HG02798 (cell line): Measurements from ENCODE around the gene NES.

Experiments
- ATAC-seq: cut with Tn5 transposase; IDR thresholded peaks from one replicate; pipeline ENCODE4 v1.9.1; 2021; ENCODE audit warnings: mild to moderate bottlenecking; ENCODE audit not compliant: unreplicated experiment, poor library complexity

The NES gene

DNA sequence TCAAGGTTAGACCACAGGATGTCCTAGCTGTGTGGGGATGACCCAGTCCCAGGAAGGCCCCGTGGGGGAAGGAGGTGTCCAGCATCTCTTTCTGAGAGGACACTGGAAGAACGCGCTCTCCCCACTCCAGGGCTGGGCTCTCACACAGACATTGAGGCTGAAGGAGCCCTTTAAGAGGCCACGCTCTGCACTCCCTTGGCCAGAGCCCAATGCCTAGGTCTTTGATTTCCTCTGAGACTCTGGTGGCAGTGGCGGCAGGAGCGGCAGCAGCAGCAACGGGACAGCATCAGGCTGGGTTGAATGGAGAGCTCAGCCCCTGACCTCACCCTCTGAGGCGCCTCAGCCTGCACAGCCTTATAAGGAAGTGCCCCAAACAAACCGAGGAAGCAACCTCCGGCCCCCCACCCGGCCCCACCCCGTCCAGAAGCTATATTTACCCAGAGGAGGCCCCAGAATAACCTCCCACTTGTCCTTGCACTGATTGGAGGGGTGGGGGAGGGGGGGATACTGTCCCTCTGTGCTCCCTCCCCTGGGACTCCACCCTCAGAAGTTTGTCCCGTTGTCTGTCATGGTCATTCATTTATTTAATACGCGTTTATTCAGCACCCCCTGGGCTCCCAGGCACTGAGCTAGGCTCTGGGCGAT lies 12.3 kb downstream of the NES start:
- no peak for ATAC-seq

DNA sequence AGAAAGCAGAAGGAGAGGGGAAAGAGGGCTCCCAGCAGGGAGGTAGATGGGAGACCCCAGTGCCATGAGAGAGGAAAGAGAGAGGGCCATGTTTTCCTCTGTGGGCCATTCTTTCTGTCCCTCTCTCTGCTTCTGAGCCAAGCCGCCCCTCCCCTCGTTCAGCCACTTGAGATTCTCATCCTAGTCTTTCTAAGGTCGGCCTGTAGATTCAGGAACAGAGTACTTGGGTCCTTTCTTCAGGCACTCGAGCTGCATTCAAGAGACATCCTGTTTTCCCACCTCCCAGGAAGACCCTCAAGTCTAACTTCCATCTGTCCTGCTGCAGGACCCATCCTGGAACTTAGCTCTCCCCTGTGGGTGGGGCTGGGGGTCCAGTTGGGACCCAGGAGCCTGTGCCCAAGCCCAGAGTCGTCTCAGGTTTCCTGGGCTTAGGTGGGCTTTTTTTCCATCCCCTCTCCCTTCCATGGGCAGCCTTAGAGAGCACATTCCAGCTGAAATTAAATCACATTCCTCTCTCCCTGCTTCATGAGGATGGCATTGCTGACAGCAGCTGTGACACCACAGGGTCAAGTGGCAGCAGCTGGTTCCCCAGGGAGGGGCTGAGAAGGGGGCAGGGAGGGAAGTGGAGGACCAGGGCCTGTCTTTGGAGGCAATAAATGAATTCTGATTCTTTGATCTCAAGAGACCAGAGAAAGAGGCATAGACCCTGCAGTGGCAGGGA lies 13.0 kb downstream of the NES start:
- ATAC-seq: no peak

DNA sequence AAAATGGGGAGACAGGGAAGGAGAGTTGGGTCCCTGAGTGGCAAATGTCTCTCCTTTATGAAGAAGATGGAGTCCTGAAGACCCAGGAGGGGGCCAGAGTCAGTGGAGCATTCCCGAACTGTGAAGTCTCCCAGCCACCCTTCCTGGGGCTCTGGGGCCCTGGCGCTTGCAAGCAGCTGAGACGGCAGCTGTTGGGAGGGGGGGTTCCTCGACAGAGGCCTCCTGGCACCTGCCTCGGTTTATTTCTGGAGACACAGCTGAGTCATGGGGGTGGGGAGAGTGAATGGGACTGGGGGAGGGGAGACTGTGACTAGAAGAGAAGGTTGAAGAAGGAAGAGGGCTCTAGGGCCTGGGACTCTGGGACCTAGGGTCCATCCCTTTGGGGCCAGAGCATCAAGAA lies 14.0 kb downstream of the NES start:
- no peak for ATAC-seq

DNA sequence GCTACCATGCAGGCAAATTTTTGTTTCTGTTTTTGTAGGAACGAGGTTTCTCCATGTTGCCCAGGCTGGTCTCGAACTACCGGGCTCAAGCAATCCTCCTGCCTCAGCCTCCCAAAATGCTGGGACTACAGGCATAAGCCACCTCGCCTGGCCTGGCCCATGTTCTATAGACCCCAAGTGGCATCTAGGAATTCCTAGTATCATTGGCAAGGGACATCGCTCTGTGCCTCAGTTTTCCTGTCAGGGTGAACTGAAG lies 14.5 kb downstream of the NES start:
- no peak for ATAC-seq

DNA sequence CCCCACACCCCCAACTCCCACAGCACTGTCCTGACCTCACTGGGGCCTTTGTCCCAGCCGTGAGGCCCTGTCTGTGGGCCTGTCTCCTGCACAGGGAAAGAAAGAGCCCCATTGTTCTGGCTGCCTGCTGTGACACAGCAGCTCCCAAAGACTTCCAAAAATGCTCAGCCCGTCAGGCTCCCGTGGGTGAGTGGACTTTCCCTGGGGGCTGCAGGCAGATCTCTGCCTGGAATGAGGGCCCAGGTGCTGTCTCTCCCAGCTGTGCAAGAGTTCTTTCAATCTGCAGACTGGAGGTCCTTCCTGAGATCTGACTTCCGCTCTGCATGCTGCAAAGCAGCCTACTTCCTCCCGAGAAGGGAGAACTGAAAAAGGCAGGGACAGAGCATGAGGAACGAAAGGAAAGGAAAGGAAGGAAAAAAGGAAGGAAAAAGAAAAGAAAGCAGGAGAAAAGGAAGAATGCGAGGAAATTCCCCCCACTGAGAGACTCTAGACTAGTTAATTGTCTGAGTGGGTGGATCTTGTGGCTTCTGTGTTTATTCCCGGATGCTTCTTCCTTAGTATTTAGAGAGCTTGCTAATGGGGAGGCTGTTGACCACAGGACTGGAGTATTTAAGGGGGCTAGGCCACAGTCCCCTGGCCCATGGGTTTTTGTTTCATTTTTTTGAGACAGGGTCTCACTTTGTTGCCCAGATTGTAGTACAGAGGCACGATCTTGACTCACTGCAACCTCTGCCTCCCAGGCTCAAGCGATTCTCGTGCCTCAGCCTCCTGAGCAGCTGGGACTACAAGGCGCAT lies 15.0 kb downstream of the NES start:
- no peak for ATAC-seq

DNA sequence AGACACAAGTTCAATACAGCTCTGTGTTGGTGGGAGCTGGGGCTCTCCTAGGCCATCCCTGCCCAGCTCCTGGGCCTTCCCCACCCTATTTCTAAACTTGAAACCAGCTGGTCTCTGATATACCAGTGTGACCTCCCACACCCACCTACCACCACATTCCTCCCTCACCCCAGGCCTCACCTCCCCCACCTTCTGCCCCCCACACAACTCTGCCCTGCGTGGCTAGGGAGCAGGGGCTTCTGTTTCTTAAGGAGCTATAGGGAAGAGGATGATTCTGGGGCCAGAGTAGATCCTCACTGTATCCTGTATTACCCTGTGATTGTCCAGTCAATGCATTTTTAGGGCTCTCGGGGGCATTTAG lies 16.5 kb downstream of the NES start:
- ATAC-seq: peak; percentile 5

DNA sequence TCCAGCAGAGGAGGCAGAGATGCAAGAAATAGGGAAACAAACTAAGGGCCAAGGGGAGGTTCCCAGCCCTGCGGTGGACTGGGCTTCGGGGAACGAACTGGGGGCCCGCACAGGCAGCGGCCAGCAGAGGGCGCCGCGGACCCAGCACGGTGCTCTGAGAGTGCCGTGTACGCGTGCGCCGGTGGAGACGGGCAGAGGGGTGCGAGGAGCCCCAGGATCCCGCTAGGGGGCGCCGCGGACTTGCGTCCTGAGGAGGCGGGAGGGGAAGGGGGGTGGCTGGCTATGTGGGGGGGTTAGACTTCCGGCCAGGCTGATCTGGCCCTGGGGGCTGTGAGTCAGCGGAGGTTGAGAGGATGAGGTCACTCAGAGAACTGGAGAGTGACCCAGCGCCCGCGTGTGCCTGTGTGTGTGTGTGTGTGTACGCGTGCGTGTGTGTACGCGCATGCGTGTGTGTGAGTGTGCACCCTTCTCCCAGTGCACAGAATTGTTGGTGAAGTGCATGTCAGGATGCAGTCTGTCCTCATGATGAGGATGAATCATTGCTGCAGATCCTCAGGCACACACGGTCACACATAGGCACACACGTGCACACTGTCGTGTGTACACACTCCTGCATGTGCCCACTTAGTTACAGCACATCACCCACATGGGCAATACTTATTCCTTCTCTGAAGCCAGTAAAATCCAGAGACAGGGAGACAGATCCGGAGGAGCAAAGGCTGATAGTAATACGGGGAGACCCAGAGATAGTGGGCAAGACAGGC lies 17.0 kb downstream of the NES start:
- ATAC-seq: peak; percentile 75

DNA sequence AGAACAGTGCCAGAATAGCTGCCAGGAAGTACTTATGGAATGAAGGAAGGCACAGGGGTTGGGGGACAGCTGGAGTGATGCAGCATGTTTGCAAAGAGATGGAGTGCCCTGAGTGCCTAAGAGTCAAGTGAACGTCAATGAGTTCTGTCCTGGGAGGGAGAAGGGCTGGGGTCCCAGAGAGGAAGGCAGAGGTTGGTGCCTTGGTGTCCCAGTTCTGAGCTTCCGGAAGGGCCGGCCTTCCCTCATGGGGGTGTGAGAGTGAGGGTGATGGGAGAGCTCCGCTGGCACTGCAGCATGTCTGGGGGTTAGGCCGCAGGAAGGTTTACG lies 17.6 kb downstream of the NES start:
- ATAC-seq: peak; percentile 1

DNA sequence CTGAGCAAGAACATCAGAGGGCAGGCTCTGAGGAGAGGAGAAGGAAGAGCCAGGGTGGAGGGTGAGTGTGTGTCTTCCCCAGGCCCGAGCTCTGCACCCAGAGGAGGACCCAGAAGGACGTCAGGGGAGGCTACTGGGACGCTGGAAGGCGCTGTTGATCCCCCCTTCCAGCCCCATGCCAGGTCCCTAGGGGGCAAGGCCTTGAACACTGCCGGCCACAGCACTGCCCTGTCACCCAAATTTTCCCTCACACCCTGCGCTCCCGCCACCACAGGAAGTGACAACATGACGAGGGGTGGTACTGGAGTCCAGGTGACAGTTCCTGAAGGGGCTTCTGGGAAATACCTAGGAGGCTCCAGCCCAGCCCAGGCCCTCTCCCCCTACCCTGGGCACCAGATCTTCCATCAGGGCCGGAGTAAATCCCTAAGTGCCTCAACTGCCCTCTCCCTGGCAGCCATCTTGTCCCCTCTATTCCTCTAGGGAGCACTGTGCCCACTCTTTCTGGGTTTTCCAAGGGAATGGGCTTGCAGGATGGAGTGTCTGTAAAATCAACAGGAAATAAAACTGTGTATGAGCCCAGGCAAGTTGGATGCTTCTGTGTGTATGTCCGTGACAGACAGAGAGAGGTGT lies 18.1 kb downstream of the NES start:
- ATAC-seq: no peak

DNA sequence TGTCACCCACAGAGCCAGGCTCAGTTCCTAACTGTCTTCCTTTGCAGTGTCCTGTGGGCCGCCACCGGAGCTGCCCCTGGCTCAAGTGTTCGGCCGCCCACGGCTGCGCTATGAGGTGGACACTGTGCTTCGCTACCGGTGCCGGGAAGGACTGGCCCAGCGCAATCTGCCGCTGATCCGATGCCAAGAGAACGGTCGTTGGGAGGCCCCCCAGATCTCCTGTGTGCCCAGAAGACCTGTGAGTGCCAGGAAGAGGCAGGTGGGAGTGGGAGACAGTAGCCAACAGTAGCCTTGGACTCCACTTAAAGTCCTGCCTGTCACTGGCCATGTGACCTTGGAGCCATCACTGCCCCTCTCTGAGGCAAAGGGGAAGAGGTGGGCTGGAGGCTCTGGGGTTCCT lies 18.7 kb downstream of the NES start:
- ATAC-seq: no peak

DNA sequence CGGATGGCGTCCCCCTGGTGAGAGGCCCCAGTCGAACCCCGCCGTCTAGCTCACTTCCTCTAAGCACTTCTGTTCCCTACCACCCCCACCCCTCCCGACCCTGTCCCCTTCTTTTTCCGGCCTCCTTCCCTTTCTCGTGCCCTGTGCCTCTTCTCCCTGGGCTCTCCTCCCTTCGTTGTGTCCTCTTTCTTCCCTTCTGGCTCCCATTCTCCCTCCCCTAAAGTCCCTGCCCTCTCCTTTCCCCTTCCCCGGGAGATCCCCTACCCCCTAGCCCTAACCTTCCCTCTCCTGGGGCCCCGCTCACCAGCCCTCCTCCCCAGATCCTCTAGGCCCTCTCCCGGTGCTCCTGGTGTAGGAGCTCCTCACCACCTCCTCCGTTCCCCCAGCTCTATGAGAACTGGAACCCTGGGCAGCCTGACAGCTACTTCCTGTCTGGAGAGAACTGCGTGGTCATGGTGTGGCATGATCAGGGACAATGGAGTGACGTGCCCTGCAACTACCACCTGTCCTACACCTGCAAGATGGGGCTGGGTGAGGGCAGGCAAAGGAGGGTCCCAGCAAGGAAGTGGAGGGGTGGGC lies 19.4 kb downstream of the NES start:
- ATAC-seq: no peak

DNA sequence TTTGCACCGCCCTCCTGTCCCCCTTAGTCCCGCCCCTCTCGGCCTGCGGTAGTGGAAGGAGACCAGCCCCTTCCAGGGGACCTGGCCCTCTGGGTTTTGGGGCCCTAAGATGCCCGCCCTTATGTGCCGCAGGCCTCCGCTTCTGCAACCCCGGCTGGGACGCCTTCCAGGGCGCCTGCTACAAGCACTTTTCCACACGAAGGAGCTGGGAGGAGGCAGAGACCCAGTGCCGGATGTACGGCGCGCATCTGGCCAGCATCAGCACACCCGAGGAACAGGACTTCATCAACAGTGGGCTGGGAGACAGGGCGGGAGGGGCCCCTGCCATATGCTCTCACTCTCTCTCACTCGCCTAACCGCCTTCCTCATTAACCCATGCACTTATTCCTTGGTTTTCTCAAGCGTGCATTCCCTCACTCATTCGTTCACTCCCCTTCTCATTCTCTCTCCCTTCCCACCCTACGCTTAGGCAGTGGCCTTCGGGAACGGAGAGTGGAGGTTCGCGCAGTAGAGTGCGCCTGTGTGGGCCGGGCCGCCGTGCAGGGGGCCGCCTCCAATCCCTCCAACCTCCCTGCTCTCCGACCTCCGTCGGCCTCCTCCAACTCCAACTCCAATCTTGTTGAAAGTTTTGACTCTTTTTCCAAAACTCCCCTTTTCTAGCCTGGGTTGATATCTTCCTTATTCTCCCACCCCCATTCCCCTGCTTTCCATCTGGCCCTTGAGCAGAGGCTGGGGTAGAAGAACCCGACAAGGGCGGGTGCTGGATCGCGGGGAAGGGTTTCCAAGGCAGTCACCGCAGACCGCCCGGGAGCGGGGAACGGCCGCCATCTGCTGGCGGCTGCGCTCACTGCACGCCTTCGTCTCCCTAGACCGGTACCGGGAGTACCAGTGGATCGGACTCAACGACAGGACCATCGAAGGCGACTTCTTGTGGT lies 20.1 kb downstream of the NES start:
- ATAC-seq: peak; percentile 27

DNA sequence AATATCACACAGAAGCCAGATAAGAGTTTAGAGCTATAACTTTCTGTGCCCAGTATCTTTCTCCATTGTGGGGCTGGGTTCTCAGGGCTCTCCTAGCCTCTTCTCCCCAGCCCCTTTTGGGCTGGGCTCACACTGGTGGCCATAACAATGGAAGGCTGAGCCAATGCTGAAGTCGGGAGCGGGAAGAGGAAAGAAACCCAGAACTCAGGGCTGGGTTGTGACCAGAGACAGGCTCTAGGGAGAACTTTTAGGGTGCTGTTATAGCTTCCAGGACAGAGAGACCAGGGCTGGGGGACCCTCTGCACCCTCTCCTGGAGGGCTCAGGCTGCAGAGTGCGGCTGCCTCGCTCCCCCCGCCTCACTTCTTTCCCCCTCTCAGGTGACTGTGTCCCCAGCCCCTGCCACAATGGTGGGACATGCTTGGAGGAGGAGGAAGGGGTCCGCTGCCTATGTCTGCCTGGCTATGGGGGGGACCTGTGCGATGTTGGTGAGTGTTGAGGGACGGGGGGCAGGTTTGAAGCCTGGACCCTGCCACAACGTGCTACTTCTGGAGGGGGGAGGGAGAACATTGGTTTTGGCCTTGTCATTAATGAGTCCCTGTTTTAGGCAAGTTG lies 21.2 kb downstream of the NES start:
- ATAC-seq: no peak

DNA sequence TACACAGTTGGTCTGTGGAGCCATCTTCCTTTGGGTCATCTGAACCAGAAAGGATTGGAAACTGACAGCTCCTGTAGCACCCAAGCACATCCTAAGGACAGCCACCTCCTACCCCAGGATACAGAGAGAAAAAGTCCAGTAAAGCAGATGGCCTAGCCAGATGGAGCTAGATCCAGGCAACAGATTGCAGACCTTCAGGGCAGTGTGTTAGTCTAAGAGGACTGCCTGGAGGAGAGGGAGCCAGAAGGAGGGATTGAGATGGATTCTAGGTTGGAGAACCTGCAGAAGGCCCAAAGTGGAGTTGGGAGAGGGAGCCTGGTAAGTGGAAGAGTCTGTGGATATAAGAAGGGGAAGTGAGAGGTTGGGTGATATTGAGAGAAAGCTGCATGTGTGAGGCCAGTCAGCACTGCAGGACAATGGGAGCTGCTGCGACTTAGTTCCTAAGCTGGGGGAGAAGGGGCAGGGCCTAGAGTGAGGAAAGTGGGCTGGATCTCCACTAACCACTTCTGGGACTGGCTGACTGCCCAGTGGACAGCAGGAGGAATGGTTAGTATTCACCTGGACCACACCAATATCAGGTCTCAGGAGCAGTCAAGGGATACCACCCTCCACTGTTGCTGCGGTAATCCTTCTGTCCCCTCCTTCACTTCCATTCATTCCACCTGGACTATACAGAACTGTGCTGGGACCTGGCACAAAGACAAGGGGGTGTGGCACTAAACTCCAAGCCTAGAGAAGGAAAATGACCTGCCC lies 21.9 kb downstream of the NES start:
- no peak for ATAC-seq

DNA sequence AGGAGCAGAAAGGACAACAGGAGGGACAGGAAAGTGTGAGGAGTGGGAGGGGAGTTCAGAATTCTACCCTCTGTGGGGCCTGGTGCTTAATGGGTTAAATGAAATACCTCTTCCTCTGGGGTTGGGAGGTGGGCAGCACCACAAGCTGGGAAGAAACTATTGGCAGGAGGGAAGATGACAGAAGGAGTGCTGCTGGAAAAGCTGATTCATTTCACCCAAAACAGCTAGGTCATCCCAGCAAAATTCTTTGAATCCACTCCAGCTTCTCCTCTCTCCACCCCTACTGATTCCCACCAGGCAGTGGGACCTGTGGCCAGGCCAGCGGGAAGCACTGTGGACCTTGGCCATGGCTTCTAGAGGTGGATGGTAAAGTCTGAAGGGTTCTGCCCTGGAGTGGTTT lies 22.5 kb downstream of the NES start:
- ATAC-seq: no peak

DNA sequence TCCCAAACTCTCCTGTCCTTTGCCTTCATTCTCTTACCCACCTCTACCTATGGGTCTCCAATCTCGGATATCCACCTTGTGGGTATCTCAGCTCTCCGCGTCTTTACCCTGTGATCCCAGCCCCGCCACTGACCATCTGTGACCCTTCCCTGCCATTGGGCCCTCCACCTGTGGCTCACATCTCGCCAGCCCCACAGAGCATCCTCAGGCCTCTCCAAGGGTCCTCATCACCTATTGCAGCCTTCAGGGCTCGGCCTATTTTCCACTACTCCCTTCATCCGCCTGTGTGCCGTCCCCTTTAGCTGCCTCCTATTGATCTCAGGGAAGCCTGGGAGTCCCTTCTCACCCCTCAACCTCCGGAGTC lies 24.2 kb downstream of the NES start:
- ATAC-seq: no peak

DNA sequence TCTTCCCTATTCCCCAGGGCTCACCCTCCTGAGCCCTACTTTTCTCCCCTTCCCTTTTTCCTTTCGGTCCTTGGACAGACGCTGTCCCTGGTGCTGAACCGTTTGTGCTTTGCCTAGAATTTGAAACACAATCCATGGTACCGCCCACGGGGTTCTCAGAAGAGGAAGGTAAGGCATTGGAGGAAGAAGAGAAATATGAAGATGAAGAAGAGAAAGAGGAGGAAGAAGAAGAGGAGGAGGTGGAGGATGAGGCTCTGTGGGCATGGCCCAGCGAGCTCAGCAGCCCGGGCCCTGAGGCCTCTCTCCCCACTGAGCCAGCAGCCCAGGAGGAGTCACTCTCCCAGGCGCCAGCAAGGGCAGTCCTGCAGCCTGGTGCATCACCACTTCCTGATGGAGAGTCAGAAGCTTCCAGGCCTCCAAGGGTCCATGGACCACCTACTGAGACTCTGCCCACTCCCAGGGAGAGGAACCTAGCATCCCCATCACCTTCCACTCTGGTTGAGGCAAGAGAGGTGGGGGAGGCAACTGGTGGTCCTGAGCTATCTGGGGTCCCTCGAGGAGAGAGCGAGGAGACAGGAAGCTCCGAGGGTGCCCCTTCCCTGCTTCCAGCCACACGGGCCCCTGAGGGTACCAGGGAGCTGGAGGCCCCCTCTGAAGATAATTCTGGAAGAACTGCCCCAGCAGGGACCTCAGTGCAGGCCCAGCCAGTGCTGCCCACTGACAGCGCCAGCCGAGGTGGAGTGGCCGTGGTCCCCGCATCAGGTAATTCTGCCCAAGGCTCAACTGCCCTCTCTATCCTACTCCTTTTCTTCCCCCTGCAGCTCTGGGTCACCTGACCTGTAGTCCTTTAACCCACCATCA lies 24.8 kb downstream of the NES start:
- no peak for ATAC-seq
